GM12878 (cell line): Measurements from ENCODE around the gene TOR2A. TPM values are rescaled to one million over a fixed set of nuclear protein-coding genes. Genes with fewer than 3 reads are reported as not detected.

Experiments used
- ASH2L ChIP-seq: fragments of 300-600, 200-600 bp; sonication (generic); IDR thresholded peaks from 2 replicates; pipeline ENCODE4 v1.6.1; 2017; ENCODE audit warnings: low read depth, mild to moderate bottlenecking, borderline replicate concordance
- ATF2 ChIP-seq: IDR thresholded peaks from 2 replicates; pipeline ENCODE4 v1.6.1; 2012; ENCODE audit warnings: low read length, inconsistent platforms
- BCLAF1 ChIP-seq: fragments of 450-650 bp; IDR thresholded peaks from 2 replicates; pipeline ENCODE4 v1.6.1; 2017; ENCODE audit warnings: antibody characterized with exemption, mild to moderate bottlenecking, moderate library complexity
- CBFB ChIP-seq: IDR thresholded peaks from 2 replicates; pipeline ENCODE4 v1.6.1; 2016; ENCODE audit warnings: antibody characterized with exemption, low read depth
- CEBPB ChIP-seq, 2 experiments: fragments of 150-350 bp in 1 of 2; IDR thresholded peaks; 2 replicates each; pipeline ENCODE4 v1.6.1; 2012 to 2014; ENCODE audit warnings: low read depth in 2 of 2, low read length in 2 of 2, borderline replicate concordance in 1 of 2, inconsistent platforms in 1 of 2
- CHD1 ChIP-seq: IDR thresholded peaks from 2 replicates; pipeline ENCODE4 v1.6.1; 2012; ENCODE audit warnings: low read depth, low read length, improper control_type of control experiment
- CREM ChIP-seq: IDR thresholded peaks from 2 replicates; pipeline ENCODE4 v1.6.1; 2014; ENCODE audit warnings: antibody characterized with exemption, low read depth
- EGR1 ChIP-seq, 2 experiments: IDR thresholded peaks; 1 replicate in 1 of 2; 2 replicates in 1 of 2; pipeline ENCODE4 v1.6.1; 2011 to 2012; ENCODE audit warnings: low read depth in 2 of 2, low read length in 2 of 2, borderline replicate concordance in 1 of 2, mild to moderate bottlenecking in 1 of 2, moderate library complexity in 1 of 2
- FOXM1 ChIP-seq: IDR thresholded peaks from 2 replicates; pipeline ENCODE4 v1.6.1; 2012; ENCODE audit warnings: low read depth, mild to moderate bottlenecking, inconsistent platforms, low read length, moderate library complexity
- GABPA ChIP-seq: IDR thresholded peaks from 2 replicates; pipeline ENCODE4 v1.6.1; 2014; ENCODE audit warnings: antibody characterized with exemption, low read depth, mild to moderate bottlenecking, inconsistent platforms
- HDAC6 ChIP-seq: fragments of 200-600 bp; sonication (generic); IDR thresholded peaks from one replicate; pipeline ENCODE4 v1.8.0; 2017; ENCODE audit warnings: antibody characterized with exemption; ENCODE audit not compliant: unreplicated experiment
- HDGF ChIP-seq: fragments of 450-650 bp; IDR thresholded peaks from 2 replicates; pipeline ENCODE4 v1.6.1; 2016; ENCODE audit warnings: antibody characterized with exemption
- HSF1 ChIP-seq: fragments of 150-350 bp; IDR thresholded peaks from 2 replicates; pipeline ENCODE4 v1.6.1; 2014; ENCODE audit warnings: mild to moderate bottlenecking, low read depth, low read length
- JUNB ChIP-seq: IDR thresholded peaks from 2 replicates; pipeline ENCODE4 v1.6.1; 2016; ENCODE audit warnings: antibody characterized with exemption, mild to moderate bottlenecking
- NFXL1 ChIP-seq: fragments of 450-650 bp; IDR thresholded peaks from 2 replicates; pipeline ENCODE4 v1.6.1; 2017; ENCODE audit warnings: antibody characterized with exemption, mild to moderate bottlenecking, borderline replicate concordance
- POU2F2 ChIP-seq: IDR thresholded peaks from 3 replicates; pipeline ENCODE4 v1.6.1; 2011; ENCODE audit warnings: low read depth, mild to moderate bottlenecking, low read length, borderline replicate concordance
- SIX5 ChIP-seq: IDR thresholded peaks from 2 replicates; pipeline ENCODE4 v1.6.1; 2011; ENCODE audit warnings: mild to moderate bottlenecking, low read depth, low read length, moderate library complexity; ENCODE audit not compliant: severe bottlenecking
- SMAD5 ChIP-seq: IDR thresholded peaks from 2 replicates; pipeline ENCODE4 v1.6.1; 2016; ENCODE audit warnings: antibody characterized with exemption, low read depth
- SPI1 ChIP-seq: IDR thresholded peaks from 2 replicates; pipeline ENCODE4 v1.6.1; 2011; ENCODE audit warnings: low read depth, mild to moderate bottlenecking, low read length, moderate library complexity, borderline replicate concordance; ENCODE audit not compliant: insufficient read depth
- SREBF1 ChIP-seq: IDR thresholded peaks from 2 replicates; pipeline ENCODE4 v1.6.1; 2012; ENCODE audit warnings: mild to moderate bottlenecking, low read length
- ZNF217 ChIP-seq: fragments of 450-650 bp; IDR thresholded peaks from 2 replicates; pipeline ENCODE4 v1.6.1; 2017; ENCODE audit warnings: antibody characterized with exemption, mild to moderate bottlenecking
- polyA plus RNA-seq, 11 experiments: library from polyadenylated mRNA; depleted of rRNA in 4 of 11; unstranded in 6 of 11; stranded (reverse) in 5 of 11; fragments of >200 nt; fragmentation: Nextera tagmentation in 4 of 11; fragmentation: Illumina TruSeq in 1 of 11; extraction: Ambion mirVana in 4 of 11; extraction: Trizol in 1 of 11; gene quantifications; 1 replicate in 1 of 11; 2 replicates in 10 of 11; pipeline versions ENCODE4 v1.2.1 to v1.2.3, GENCODE V29; 2011 to 2016; ENCODE audit warnings: inconsistent platforms in 2 of 11, missing spikeins in 2 of 11, low read depth in 1 of 11
- total RNA-seq, 4 experiments: library from RNA; depleted of rRNA in 3 of 4; stranded (reverse); fragments of >200 nt in 3 of 4; fragmentation: Illumina TruSeq in 1 of 4; extraction: Trizol in 1 of 4; gene quantifications; 2 replicates each; pipeline versions ENCODE4 v1.2.1 to v1.2.3, GENCODE V29; 2013 to 2021
- TF ChIP-seq, protein P1 (sequence below): IDR thresholded peaks from 2 replicates; pipeline ENCODE4 v1.6.1; 2011; ENCODE audit warnings: borderline replicate concordance, low read depth, mild to moderate bottlenecking, moderate library complexity, low read length; ENCODE audit not compliant: insufficient read depth, poor library complexity, severe bottlenecking

TOR2A gene
- total and polyA plus RNA-seq, 10 of the 15 experiments (the other 5 are each of a cell fraction or from before 2014, with no cell fraction given): 0.52 to 23.7 (median 8.5) TPM

GRCh38 chr9:127783111-127784008 is 48.3 kb upstream of the TOR2A start (continued):
- no peak for TF ChIP-seq BCLAF1
- TF ChIP-seq JUNB: no peak
- TF ChIP-seq, protein P1, sequence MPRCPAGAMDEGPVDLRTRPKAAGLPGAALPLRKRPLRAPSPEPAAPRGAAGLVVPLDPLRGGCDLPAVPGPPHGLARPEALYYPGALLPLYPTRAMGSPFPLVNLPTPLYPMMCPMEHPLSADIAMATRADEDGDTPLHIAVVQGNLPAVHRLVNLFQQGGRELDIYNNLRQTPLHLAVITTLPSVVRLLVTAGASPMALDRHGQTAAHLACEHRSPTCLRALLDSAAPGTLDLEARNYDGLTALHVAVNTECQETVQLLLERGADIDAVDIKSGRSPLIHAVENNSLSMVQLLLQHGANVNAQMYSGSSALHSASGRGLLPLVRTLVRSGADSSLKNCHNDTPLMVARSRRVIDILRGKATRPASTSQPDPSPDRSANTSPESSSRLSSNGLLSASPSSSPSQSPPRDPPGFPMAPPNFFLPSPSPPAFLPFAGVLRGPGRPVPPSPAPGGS: no peak
- TF ChIP-seq CEBPB (IDR thresholded peaks at IDR 0.05; ENCODE audit: borderline replicate concordance in 1 of 2, low read depth in 2 of 2, low read length in 2 of 2): no peak
- peak; percentile 44; the same call in 1 of the 2 replicates for TF ChIP-seq CBFB
- no peak for TF ChIP-seq POU2F2
- no peak for TF ChIP-seq CHD1
- no peak for TF ChIP-seq EGR1 (IDR thresholded peaks at IDR 0.05; ENCODE audit: borderline replicate concordance in 1 of 2, low read depth in 2 of 2, low read length in 2 of 2)
- no peak for TF ChIP-seq GABPA
- TF ChIP-seq SPI1: peak; percentile 82
- no peak for TF ChIP-seq ZNF217
- TF ChIP-seq ATF2: no peak
- TF ChIP-seq SREBF1: no peak
- TF ChIP-seq ASH2L: no peak
- TF ChIP-seq HDAC6: no peak
- TF ChIP-seq CREM: no peak
- no peak for TF ChIP-seq SMAD5
- no peak for TF ChIP-seq FOXM1
- no peak for TF ChIP-seq SIX5
- TF ChIP-seq NFXL1: no peak
- no peak for TF ChIP-seq HDGF
- no peak for TF ChIP-seq HSF1
